ENCODE results near the gene GPA33.

The GPA33 gene

DNA sequence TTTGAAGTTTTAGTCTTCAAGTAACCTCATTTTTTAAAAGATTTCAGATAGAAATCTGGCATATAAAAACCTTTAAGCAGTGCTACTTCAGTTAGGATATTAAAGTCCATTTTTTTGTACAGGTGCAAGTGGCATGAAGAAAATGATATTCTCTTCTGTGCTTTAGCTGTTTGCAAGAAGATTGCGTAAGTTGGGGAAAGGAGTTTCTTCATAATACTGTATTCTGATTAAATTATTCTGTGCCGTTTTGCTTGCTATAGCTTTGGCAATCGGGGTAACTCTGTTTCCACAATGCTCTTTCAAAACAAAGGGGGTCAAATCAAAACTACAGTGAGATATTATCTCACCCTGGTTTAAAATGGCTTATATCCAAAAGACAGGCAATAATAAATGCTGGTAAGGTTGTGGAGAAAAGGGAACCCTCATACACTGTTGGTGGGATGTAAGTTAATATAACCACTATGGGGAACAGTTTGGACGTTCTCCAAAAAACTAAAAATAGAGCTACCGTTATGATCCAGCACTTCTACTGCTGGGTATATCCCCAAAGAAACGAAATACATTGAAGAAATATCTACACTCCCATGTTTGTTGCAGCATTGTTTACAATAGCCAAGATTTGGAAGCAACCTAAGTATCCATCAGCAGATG is 74.0 kb downstream of the GPA33 start:
- H3K4me3 ChIP-seq (ENCODE audit: low read depth, low read length), result no peak overlapping the region
- TF ChIP-seq, protein P1, sequence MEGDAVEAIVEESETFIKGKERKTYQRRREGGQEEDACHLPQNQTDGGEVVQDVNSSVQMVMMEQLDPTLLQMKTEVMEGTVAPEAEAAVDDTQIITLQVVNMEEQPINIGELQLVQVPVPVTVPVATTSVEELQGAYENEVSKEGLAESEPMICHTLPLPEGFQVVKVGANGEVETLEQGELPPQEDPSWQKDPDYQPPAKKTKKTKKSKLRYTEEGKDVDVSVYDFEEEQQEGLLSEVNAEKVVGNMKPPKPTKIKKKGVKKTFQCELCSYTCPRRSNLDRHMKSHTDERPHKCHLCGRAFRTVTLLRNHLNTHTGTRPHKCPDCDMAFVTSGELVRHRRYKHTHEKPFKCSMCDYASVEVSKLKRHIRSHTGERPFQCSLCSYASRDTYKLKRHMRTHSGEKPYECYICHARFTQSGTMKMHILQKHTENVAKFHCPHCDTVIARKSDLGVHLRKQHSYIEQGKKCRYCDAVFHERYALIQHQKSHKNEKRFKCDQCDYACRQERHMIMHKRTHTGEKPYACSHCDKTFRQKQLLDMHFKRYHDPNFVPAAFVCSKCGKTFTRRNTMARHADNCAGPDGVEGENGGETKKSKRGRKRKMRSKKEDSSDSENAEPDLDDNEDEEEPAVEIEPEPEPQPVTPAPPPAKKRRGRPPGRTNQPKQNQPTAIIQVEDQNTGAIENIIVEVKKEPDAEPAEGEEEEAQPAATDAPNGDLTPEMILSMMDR (IDR thresholded peaks at IDR 0.05; ENCODE audit: control insufficient read depth, extremely low read depth, insufficient read depth), result no peak
- no peak for DNase-seq (ENCODE audit: low read depth)

DNA sequence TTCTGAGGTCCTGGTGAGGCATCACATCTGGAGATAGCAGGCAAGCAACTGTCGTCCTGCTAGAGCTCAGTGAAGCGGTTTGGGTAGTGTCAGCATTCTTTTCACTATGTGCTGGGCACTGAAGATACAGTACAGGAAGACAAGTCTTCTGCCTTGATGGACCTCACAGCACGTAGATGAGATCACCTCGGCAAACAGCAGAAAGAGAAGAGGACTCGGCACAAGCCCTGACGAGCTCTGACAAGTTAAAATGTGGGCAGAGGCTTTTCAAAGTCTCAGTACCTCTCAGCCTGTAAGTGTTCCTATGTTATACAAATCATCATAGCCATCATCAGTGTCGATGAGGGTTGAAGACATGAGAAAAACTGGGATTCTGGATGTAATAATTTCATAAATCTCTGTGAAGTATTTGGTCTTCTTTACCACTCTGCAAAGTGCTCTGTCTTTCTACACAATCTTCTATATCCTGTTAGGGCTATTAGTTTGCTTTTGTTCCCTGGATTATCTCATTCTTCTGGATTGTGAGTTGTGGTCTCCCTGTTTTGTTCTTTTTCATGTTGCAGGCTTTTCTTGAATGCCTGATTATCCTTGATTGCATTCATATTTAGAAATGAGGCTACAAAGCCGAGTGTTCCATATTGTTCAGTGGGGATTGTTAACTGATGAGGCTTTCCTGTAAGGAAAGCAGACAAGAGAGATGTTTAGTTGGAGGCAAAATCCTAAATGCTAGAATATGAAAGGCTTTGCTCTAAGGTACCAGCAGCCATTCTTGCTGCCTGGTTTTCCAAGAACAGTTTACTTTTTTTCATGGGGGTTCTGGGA is 76.9 kb downstream of the GPA33 start:
- DNase-seq (ENCODE audit: low read depth), result no peak
- TF ChIP-seq, protein P1 (IDR thresholded peaks at IDR 0.05; ENCODE audit: control insufficient read depth, extremely low read depth, insufficient read depth), result no peak
- H3K4me3 ChIP-seq (ENCODE audit: low read depth, low read length), result no peak overlapping the region

DNA sequence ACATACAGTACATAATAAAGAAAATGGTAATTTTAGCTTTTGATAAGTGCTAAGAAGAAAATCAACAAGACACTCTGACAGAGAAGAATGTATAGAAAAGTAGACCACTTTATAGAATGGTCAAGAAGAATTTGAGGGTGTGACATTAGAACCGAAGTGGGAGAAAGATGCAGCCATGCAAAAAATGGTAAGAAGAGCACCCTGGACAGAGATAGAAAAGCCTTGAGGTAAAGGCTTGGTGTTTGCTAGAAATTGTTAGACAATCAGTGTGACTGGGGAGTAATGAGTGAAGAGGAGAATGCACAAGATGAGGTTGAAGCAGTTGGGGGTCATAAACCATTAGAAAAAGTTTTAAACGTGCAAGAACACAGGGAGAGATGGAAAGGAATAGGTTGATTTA is 77.6 kb downstream of the GPA33 start:
- TF ChIP-seq, protein P1 (IDR thresholded peaks at IDR 0.05; ENCODE audit: control insufficient read depth, extremely low read depth, insufficient read depth), result no peak
- no peak for DNase-seq (ENCODE audit: low read depth)
- H3K4me3 ChIP-seq (ENCODE audit: low read depth, low read length), result no peak overlapping the region

DNA sequence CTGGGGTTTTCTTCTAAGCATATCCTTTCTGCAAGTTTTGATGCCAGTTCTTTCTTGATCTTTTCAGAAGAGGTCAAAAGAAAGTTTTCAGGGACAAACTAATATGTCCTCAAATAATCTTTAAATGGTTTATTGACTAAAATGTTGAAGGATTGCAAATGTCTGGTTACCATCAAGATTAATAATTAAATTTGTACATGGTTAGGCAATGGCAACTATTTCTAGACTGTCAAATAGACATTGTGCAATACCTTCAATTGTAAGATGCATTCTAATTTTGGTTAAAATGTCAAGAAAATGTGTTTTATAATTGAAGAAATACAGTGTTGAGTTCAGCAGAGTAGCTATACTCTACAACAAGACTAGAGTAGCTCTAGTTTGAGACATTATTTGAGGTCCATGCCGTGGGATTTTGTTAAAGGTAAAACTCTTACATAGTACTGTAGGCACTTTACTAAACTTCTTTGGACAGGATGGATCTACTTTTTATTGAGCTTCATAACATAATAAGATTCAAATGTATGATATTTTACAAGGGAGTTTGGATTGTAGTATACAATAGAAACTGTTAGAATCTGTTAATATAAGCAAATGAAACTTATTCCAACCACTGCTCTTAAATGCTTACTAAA is 78.5 kb downstream of the GPA33 start:
- TF ChIP-seq, protein P1 (IDR thresholded peaks at IDR 0.05; ENCODE audit: control insufficient read depth, extremely low read depth, insufficient read depth), result no peak
- no peak for DNase-seq (ENCODE audit: low read depth)
- no peak overlapping the region for H3K4me3 ChIP-seq (ENCODE audit: low read depth, low read length)

DNA sequence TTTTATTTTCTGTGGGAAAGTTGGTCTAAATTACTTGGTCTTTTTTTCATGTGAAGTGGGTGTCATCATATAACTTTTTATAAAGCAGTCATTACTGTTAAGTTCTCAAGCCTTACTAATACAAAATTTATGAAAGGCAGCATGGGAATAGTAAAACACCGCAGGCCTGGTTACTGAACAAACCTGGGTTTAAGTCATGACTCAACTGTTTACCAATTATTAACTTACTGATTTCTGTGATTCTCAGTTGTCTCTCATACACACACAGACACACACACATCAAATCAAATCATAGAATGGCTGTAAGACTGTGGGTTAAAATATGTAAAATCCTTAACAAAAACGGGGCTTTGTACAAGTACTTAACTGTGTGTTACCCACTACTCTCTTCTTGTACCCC is 86.5 kb downstream of the GPA33 start:
- TF ChIP-seq, protein P1 (IDR thresholded peaks at IDR 0.05; ENCODE audit: control insufficient read depth, extremely low read depth, insufficient read depth), result no peak
- H3K4me3 ChIP-seq (ENCODE audit: low read depth, low read length), result no peak overlapping the region
- DNase-seq (ENCODE audit: low read depth), result no peak

Measured in LNCaP clone FGC (cell line).